K562 (cell line): ENCODE results near the gene TIMM23. TPM values are rescaled to one million over a fixed set of nuclear protein-coding genes. Genes with fewer than 3 reads are reported as not detected.
A peak's percentile ranks its signal among the peaks of the same experiment; 100 is the strongest.

ENCODE experiments used
- CTCFL ChIP-seq: IDR thresholded peaks from 2 replicates; pipeline ENCODE4 v1.6.1; 2011; ENCODE audit warnings: borderline replicate concordance, low read depth, mild to moderate bottlenecking, moderate library complexity, low read length; ENCODE audit not compliant: insufficient read depth, poor library complexity, severe bottlenecking
- E2F3 ChIP-seq: fragments of 250-450 bp; sonication (Bioruptor Pico); IDR thresholded peaks from 2 replicates; pipeline ENCODE4 v1.4.0; 2020; ENCODE audit warnings: mild to moderate bottlenecking
- FOXM1 ChIP-seq, 2 experiments: fragments of 450-650 bp in 1 of 2; sonication (generic) in 1 of 2; formaldehyde crosslinking in 1 of 2; IDR thresholded peaks; 2 replicates each; pipeline versions ENCODE4 v1.6.1 to v1.9.0; 2017 to 2022; ENCODE audit warnings: low read depth in 2 of 2, mild to moderate bottlenecking in 2 of 2, missing genetic modification reagents in 1 of 2, moderate library complexity in 1 of 2
- MECOM ChIP-seq: fragments of 250-450 bp; sonication (Bioruptor Pico); IDR thresholded peaks from 2 replicates; pipeline ENCODE4 v1.8.0; 2022; ENCODE audit warnings: inconsistent platforms
- MGA ChIP-seq: fragments of 450-650 bp; IDR thresholded peaks from 2 replicates; pipeline ENCODE4 v1.6.1; 2016; ENCODE audit warnings: mild to moderate bottlenecking, moderate library complexity
- MYBL2 ChIP-seq, 2 experiments: fragments of 450-650 bp in 1 of 2; sonication (generic) in 1 of 2; formaldehyde crosslinking in 1 of 2; IDR thresholded peaks; 2 replicates each; pipeline versions ENCODE4 v1.6.1 to v1.8.1; 2017 to 2022; ENCODE audit warnings: borderline replicate concordance in 1 of 2, inconsistent platforms in 1 of 2, low read depth in 1 of 2, mild to moderate bottlenecking in 1 of 2, missing genetic modification reagents in 1 of 2, moderate library complexity in 1 of 2
- PRPF4 ChIP-seq: fragments of 200-400 bp; formaldehyde crosslinking; IDR thresholded peaks from one replicate; pipeline ENCODE4 v1.6.1; 2017; ENCODE audit warnings: low read length, low read depth, mild to moderate bottlenecking; ENCODE audit not compliant: insufficient read depth, poor library complexity, severe bottlenecking
- TARDBP ChIP-seq: fragments of 450-650 bp; IDR thresholded peaks from 2 replicates; pipeline ENCODE4 v1.6.1; 2016
- YY1 ChIP-seq, 3 experiments: IDR thresholded peaks; 2 replicates each; pipeline ENCODE4 v1.6.1; 2011; ENCODE audit warnings: low read length in 2 of 3, mild to moderate bottlenecking in 2 of 3, moderate library complexity in 2 of 3, borderline replicate concordance in 1 of 3, control low read depth in 1 of 3, low read depth in 1 of 3; ENCODE audit not compliant: insufficient read depth in 3 of 3, insufficient replicate concordance in 2 of 3, control insufficient read depth in 1 of 3, insufficient read length in 1 of 3; ENCODE audit errors: extremely low read depth in 1 of 3
- ZNF41 ChIP-seq: fragments of 250-450 bp; sonication (Bioruptor Pico); conservative IDR thresholded peaks from 2 replicates; pipeline ENCODE4 v1.4.0; 2020; ENCODE audit warnings: mild to moderate bottlenecking
- ZNF695 ChIP-seq: fragments of 450-650 bp; formaldehyde crosslinking; IDR thresholded peaks from 2 replicates; pipeline ENCODE4 v1.4.0; 2020; ENCODE audit warnings: mild to moderate bottlenecking, moderate library complexity
- ZNF717 ChIP-seq: fragments of 250-450 bp; sonication (Bioruptor Pico); IDR thresholded peaks from 2 replicates; pipeline ENCODE4 v1.5.0; 2021
- polyA plus RNA-seq, 8 experiments: library from polyadenylated mRNA; depleted of rRNA in 4 of 8; stranded (reverse) in 5 of 8; unstranded in 3 of 8; fragments of >200 nt; fragmentation: Nextera tagmentation in 2 of 8; fragmentation: Illumina TruSeq in 1 of 8; extraction: Ambion mirVana in 2 of 8; extraction: Trizol in 1 of 8; gene quantifications; 2 replicates each; pipeline versions ENCODE4 v1.2.1 to v1.2.3, GENCODE V29; 2011 to 2014; ENCODE audit warnings: inconsistent platforms in 1 of 8, missing spikeins in 1 of 8
- total RNA-seq, 7 experiments: library from RNA; depleted of rRNA in 6 of 7; stranded (reverse); fragments of >200 nt in 6 of 7; fragmentation: Illumina TruSeq in 2 of 7; extraction: Trizol in 2 of 7; gene quantifications; 2 replicates each; pipeline versions ENCODE4 v1.2.1 to v1.2.3, GENCODE V29; 2011 to 2021; ENCODE audit warnings: low replicate concordance in 1 of 7

TIMM23 gene
- total and polyA plus RNA-seq, 9 of the 15 experiments (the other 6 are each of a cell fraction or from before 2014, with no cell fraction given), result 148 to 280 (median 183) TPM

GRCh38 chr10:46022978-46023702, 50.9 kb downstream of the TIMM23 start (continued):
- no peak for TF ChIP-seq PRPF4
- TF ChIP-seq ZNF41 (CRISPR knock-in tag), result no peak
- TF ChIP-seq TARDBP, result peak; percentile 45; the same call in 1 of the 2 replicates
- 0 out of 2 replicates have a peak, but pooled peaks have one; percentile 22 for TF ChIP-seq MYBL2 (IDR thresholded peaks at IDR 0.05; ENCODE audit: low read depth)
- TF ChIP-seq MYBL2 (CRISPR knock-in tag; IDR thresholded peaks at IDR 0.05; ENCODE audit: borderline replicate concordance), result no peak
- peak; percentile 82 for TF ChIP-seq MGA
- TF ChIP-seq YY1 (IDR thresholded peaks at IDR 0.05; ENCODE audit: borderline replicate concordance in 1 of 3, control insufficient read depth in 1 of 3, extremely low read depth in 1 of 3, insufficient read depth in 3 of 3, insufficient read length in 1 of 3, insufficient replicate concordance in 2 of 3, low read depth in 1 of 3, low read length in 2 of 3), result peak in 2 of 3 experiments; percentile 60 to 66
- no peak for TF ChIP-seq FOXM1 (IDR thresholded peaks at IDR 0.05; ENCODE audit: low read depth)
- TF ChIP-seq FOXM1 (CRISPR knock-in tag; IDR thresholded peaks at IDR 0.05; ENCODE audit: low read depth), result no peak
- no peak for TF ChIP-seq E2F3 (CRISPR knock-in tag)
- TF ChIP-seq ZNF695 (CRISPR knock-in tag), result no peak
- no peak for TF ChIP-seq MECOM (CRISPR knock-in tag)
- TF ChIP-seq CTCFL, result no peak
- no peak for TF ChIP-seq ZNF717
